GM12801 (cell line): ENCODE results near the gene NECTIN1.

Source experiments
- TF ChIP-seq, protein P1 (sequence below): IDR thresholded peaks from one replicate; pipeline ENCODE4 v1.5.1; 2011; ENCODE audit warnings: control low read depth; ENCODE audit not compliant: insufficient read length; ENCODE audit errors: extremely low read depth

NECTIN1 gene

GRCh38 chr11:119661226-119661625 is 67.8 kb downstream of the NECTIN1 start:
- TF ChIP-seq, protein P1, sequence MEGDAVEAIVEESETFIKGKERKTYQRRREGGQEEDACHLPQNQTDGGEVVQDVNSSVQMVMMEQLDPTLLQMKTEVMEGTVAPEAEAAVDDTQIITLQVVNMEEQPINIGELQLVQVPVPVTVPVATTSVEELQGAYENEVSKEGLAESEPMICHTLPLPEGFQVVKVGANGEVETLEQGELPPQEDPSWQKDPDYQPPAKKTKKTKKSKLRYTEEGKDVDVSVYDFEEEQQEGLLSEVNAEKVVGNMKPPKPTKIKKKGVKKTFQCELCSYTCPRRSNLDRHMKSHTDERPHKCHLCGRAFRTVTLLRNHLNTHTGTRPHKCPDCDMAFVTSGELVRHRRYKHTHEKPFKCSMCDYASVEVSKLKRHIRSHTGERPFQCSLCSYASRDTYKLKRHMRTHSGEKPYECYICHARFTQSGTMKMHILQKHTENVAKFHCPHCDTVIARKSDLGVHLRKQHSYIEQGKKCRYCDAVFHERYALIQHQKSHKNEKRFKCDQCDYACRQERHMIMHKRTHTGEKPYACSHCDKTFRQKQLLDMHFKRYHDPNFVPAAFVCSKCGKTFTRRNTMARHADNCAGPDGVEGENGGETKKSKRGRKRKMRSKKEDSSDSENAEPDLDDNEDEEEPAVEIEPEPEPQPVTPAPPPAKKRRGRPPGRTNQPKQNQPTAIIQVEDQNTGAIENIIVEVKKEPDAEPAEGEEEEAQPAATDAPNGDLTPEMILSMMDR: no peak

GRCh38 chr11:119659971-119660723 is 68.9 kb downstream of the NECTIN1 start:
- TF ChIP-seq, protein P1: no peak

- TF ChIP-seq, protein P1: no peak
Measured at GRCh38 chr11:119652907-119653659, 75.9 kb downstream of the NECTIN1 start.

- TF ChIP-seq, protein P1: no peak
Measured at GRCh38 chr11:119651802-119652584, 77.0 kb downstream of the NECTIN1 start.

DNA sequence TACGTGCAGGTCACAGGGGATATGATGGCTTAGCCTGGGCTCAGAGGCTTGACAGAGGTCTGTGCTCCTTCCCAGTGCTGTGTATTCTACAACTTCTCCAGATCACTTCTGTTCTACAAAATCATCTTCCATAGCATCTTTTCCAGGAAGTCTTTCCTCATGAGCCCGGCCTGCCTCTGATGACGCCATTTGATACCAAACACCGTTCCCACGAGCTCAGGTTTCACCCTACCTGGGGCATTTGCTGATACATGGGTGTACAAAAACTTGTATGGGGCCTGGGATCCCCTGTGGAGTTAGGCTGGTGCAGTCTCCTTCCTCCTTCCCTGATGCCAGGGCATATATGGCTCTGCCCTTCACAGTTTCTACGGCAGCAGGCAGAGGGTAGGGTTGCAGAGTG is 78.7 kb downstream of the NECTIN1 start:
- TF ChIP-seq, protein P1: no peak

DNA sequence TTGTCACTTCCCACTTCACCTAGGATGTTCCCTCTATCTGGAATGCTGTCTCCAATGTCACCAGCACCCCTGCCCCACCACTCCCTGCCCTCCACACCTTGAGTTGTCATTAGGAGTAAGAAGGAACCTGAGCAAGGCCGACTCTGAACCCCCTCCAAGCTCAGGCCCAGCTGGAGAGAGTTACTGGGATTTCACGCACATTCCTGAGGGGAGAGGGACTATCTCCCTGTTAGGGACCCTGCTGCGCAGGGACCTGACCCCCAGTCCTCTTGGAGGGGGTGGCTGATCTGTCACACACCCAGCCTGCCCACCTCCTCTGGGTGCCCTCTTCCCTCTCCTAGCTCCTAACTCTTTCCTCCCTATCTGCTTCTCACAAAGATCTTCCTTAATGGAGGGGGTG is 81.7 kb downstream of the NECTIN1 start:
- TF ChIP-seq, protein P1: no peak

GRCh38 chr11:119645018-119645417 is 84.0 kb downstream of the NECTIN1 start:
- TF ChIP-seq, protein P1: no peak
